H9 (cell line): ENCODE data around the gene TSG101. TPM values are rescaled to one million over a fixed set of nuclear protein-coding genes. Genes with fewer than 3 reads are reported as not detected.

Source experiments
- DNase-seq: peaks from one replicate; pipeline ENCODE4 v3.0.0-alpha.2; 2017
- H2AFZ ChIP-seq: one replicate; pipeline ENCODE4 v1.6.1; 2013; ENCODE audit warnings: mild to moderate bottlenecking, low read length, control low read depth, moderate library complexity
- H2AK5ac ChIP-seq: 2 replicates; pipeline ENCODE4 v1.6.1; 2013; ENCODE audit warnings: low read length, control low read depth, mixed read lengths; ENCODE audit not compliant: insufficient read length
- H2BK120ac ChIP-seq: one replicate; pipeline ENCODE4 v1.6.1; 2013; ENCODE audit warnings: low read depth, mild to moderate bottlenecking, low read length, control low read depth, inconsistent platforms; ENCODE audit not compliant: poor library complexity, severe bottlenecking
- H2BK12ac ChIP-seq: 2 replicates; pipeline ENCODE4 v1.6.1; 2013; ENCODE audit warnings: low read length, control low read depth, mixed read lengths, low read depth; ENCODE audit not compliant: insufficient read length
- H2BK15ac ChIP-seq: 2 replicates; pipeline ENCODE4 v1.6.1; 2013; ENCODE audit warnings: low read depth, low read length, control low read depth
- H2BK20ac ChIP-seq: one replicate; pipeline ENCODE4 v1.6.1; 2013; ENCODE audit warnings: low read depth, mild to moderate bottlenecking, low read length, control low read depth, inconsistent platforms; ENCODE audit not compliant: poor library complexity, severe bottlenecking
- H2BK5ac ChIP-seq: 2 replicates; pipeline ENCODE4 v1.6.1; 2013; ENCODE audit warnings: low read length, control low read depth, mixed read lengths; ENCODE audit not compliant: insufficient read length
- H3K14ac ChIP-seq: 2 replicates; pipeline ENCODE4 v1.6.1; 2013; ENCODE audit warnings: low read length, control low read depth; ENCODE audit not compliant: insufficient read depth
- H3K18ac ChIP-seq: 2 replicates; pipeline ENCODE4 v1.6.1; 2013; ENCODE audit warnings: low read depth, mild to moderate bottlenecking, mixed read lengths, low read length, control low read depth; ENCODE audit not compliant: insufficient read length
- H3K23ac ChIP-seq: 2 replicates; pipeline ENCODE4 v1.6.1; 2013; ENCODE audit warnings: low read length, control low read depth, mixed read lengths, low read depth; ENCODE audit not compliant: insufficient read length
- H3K23me2 ChIP-seq: 2 replicates; pipeline ENCODE4 v1.6.1; 2013; ENCODE audit warnings: low read depth, mild to moderate bottlenecking, mixed read lengths, low read length, control low read depth; ENCODE audit not compliant: insufficient read length, poor library complexity, severe bottlenecking
- H3K27ac ChIP-seq: 2 replicates; pipeline ENCODE4 v1.5.1; 2013; ENCODE audit warnings: low read length, control low read depth, mixed read lengths, low read depth; ENCODE audit not compliant: insufficient read length
- H3K27me3 ChIP-seq: 2 replicates; pipeline ENCODE4 v1.6.1; 2013; ENCODE audit warnings: low read length, control low read depth, inconsistent platforms; ENCODE audit not compliant: insufficient read depth
- H3K4ac ChIP-seq: 2 replicates; pipeline ENCODE4 v1.6.1; 2013; ENCODE audit warnings: low read depth, mild to moderate bottlenecking, control low read depth, inconsistent platforms, low read length, moderate library complexity
- H3K4me1 ChIP-seq: 2 replicates; pipeline ENCODE4 v1.6.1; 2013; ENCODE audit warnings: low read length, control low read depth, inconsistent platforms; ENCODE audit not compliant: insufficient read depth
- H3K4me2 ChIP-seq: 2 replicates; pipeline ENCODE4 v1.6.1; 2013; ENCODE audit warnings: low read length, control low read depth, mixed read lengths; ENCODE audit not compliant: insufficient read length, insufficient read depth
- H3K56ac ChIP-seq: 2 replicates; pipeline ENCODE4 v1.6.1; 2013; ENCODE audit warnings: low read depth, mild to moderate bottlenecking, mixed read lengths, low read length, control low read depth; ENCODE audit not compliant: insufficient read length
- H3K79me1 ChIP-seq: 2 replicates; pipeline ENCODE4 v1.6.1; 2013; ENCODE audit warnings: low read depth, mild to moderate bottlenecking, moderate library complexity, low read length, control low read depth, inconsistent platforms; ENCODE audit not compliant: insufficient read depth, poor library complexity, severe bottlenecking
- H3K79me2 ChIP-seq: 2 replicates; pipeline ENCODE4 v1.6.1; 2013; ENCODE audit warnings: low read length, control low read depth, inconsistent platforms; ENCODE audit not compliant: insufficient read depth
- H3K9ac ChIP-seq: 2 replicates; pipeline ENCODE4 v1.6.1; 2013; ENCODE audit warnings: low read length, control low read depth, mixed read lengths; ENCODE audit not compliant: insufficient read length; ENCODE audit errors: extremely low read depth
- H3K9me3 ChIP-seq: one replicate; pipeline ENCODE4 v1.6.1; 2013; ENCODE audit warnings: low read depth, low read length, inconsistent platforms; ENCODE audit not compliant: control insufficient read depth
- H3T11ph ChIP-seq: one replicate; pipeline ENCODE4 v1.6.1; 2013; ENCODE audit warnings: mild to moderate bottlenecking, low read length, control low read depth, inconsistent platforms
- H4K20me1 ChIP-seq: one replicate; pipeline ENCODE4 v1.6.1; 2013; ENCODE audit not compliant: control insufficient read depth, insufficient read length, insufficient read depth
- H4K5ac ChIP-seq: 2 replicates; pipeline ENCODE4 v1.6.1; 2013; ENCODE audit warnings: low read depth, mild to moderate bottlenecking, mixed read lengths, low read length, control low read depth; ENCODE audit not compliant: insufficient read length
- H4K8ac ChIP-seq: replicated peaks from 2 replicates; pipeline ENCODE4 v1.6.1; 2013; ENCODE audit warnings: low read length, control low read depth, mixed read lengths, low read depth; ENCODE audit not compliant: insufficient read length
- H4K91ac ChIP-seq: 2 replicates; pipeline ENCODE4 v1.6.1; 2013; ENCODE audit warnings: low read depth, mild to moderate bottlenecking, moderate library complexity, mixed read lengths, low read length, control low read depth; ENCODE audit not compliant: insufficient read length
- H3K27ac Mint-ChIP-seq, 3 experiments: 2 replicates in 2 of 3; 3 replicates in 1 of 3; pipeline ENCODE4 v1.8.0; 2020 to 2021; ENCODE audit warnings: mixed read lengths in 3 of 3, mild to moderate bottlenecking in 1 of 3, moderate library complexity in 1 of 3
- H3K27me3 Mint-ChIP-seq: 2 replicates; pipeline ENCODE4 v1.8.0; 2021; ENCODE audit warnings: low read depth, mild to moderate bottlenecking, moderate library complexity, mixed read lengths
- H3K36me3 Mint-ChIP-seq, 3 experiments: 2 replicates in 2 of 3; 3 replicates in 1 of 3; pipeline ENCODE4 v1.8.0; 2020 to 2021; ENCODE audit warnings: low read depth in 3 of 3, mixed read lengths in 3 of 3; ENCODE audit not compliant: insufficient read depth in 1 of 3
- H3K4me1 Mint-ChIP-seq, 2 experiments: 2 replicates each; pipeline ENCODE4 v1.8.0; 2020; ENCODE audit warnings: mixed read lengths in 2 of 2
- H3K4me3 Mint-ChIP-seq, 2 experiments: 2 replicates in 1 of 2; 3 replicates in 1 of 2; pipeline ENCODE4 v1.8.0; 2020 to 2021; ENCODE audit warnings: mild to moderate bottlenecking in 2 of 2, mixed read lengths in 2 of 2, moderate library complexity in 1 of 2
- H3K9me3 Mint-ChIP-seq, 2 experiments: 2 replicates in 1 of 2; 3 replicates in 1 of 2; pipeline ENCODE4 v1.8.0; 2020; ENCODE audit warnings: mild to moderate bottlenecking in 2 of 2, mixed read lengths in 2 of 2, moderate library complexity in 1 of 2
- WGBS: extraction: QIAGEN DNeasy Blood & Tissue Kit; methylation state at CpG from one replicate; pipeline ENCODE4 v1.1.7; 2013; ENCODE audit warnings: missing lambda C conversion rate, low lambda C conversion rate, mixed read lengths; ENCODE audit not compliant: insufficient read length; ENCODE audit errors: extremely low coverage; 5-methylcytosine and 5-hydroxymethylcytosine counted together
- total RNA-seq: library from RNA; stranded (reverse); gene quantifications from 2 replicates; pipeline ENCODE4 v1.2.1, GENCODE V29; 2021
- TF ChIP-seq, protein P1 (sequence below): fragments of 200-600 bp; sonication (generic); conservative IDR thresholded peaks from 3 replicates; pipeline ENCODE4 v1.8.0; 2021; ENCODE audit warnings: antibody characterized with exemption, mild to moderate bottlenecking

TSG101 gene
- total RNA-seq, 1 experiment from 2014 or later, result 50.3 TPM

DNA sequence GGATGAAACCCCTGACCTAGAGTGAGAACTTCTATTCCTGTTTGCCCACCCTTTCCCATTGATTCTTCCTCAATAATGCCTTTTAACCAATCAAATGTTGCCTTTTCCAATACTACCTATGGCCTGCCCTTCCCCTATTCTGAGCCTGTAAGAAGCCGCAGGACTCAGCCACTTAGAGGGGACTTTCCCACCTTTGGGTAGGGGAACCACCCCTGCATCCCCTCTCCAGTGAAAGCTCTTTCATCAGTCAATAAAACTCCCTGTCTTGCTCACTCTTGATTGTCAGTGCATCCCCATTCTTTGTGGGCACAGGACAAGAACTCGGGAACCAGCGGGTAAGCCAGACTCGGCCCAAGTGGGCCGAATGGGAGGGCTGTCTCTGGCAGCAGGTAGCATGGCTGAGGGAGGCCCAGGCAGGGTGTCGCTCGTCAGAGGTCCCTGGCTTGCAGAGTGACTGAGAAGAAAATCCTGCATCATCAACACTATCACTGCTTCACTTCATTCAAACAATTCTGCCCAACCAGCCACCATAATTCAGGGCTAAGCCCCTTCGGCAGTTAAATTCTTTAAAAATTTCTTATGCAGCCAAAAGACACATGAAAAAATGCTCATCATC lies 40.7 kb downstream of the TSG101 start:
- no peaks in the 10 kb centered on the region for H3K4me1 Mint-ChIP-seq
- DNase-seq, result no peak
- Histone ChIP-seq H4K20me1 (no peaks in the 10 kb centered on the region), H3K9ac (no peak overlapping the region), H2BK20ac (no peak overlapping the region), H3K9me3 (no peaks in the 10 kb centered on the region), H2AFZ (no peak overlapping the region), H2BK120ac (no peak overlapping the region), H3K56ac (no peak overlapping the region), H3K23me2 (no peaks in the 10 kb centered on the region), H3K4ac (no peak overlapping the region), H2BK5ac (no peak overlapping the region), H3K23ac (no peak overlapping the region), H3K4me1 (no peaks in the 10 kb centered on the region), H3K27ac (no peak overlapping the region), H4K8ac (no peak overlapping the region), H2BK12ac (no peak overlapping the region), H4K91ac (no peak overlapping the region), H3K79me1 (no peaks in the 10 kb centered on the region), H3K4me2 (no peak overlapping the region), H4K5ac (no peak overlapping the region), H2BK15ac (no peak overlapping the region), H3K27me3 (no peaks in the 10 kb centered on the region), H3T11ph (no peak overlapping the region), H3K14ac (no peak overlapping the region), H2AK5ac (no peak overlapping the region), H3K79me2 (no peaks in the 10 kb centered on the region), H3K18ac (no peak overlapping the region)
- H3K27me3 Mint-ChIP-seq, result no peaks in the 10 kb centered on the region
- H3K36me3 Mint-ChIP-seq, result peaks cover 24 to 72% (median 57%) of the 10 kb centered on the region in 3 experiments; a peak in 6 of 7 replicates
- H3K27ac Mint-ChIP-seq, result peak overlapping the region in 1 of 3 experiments; percentile 18; a peak in 1 of 7 replicates
- no peak overlapping the region for H3K4me3 Mint-ChIP-seq
- no peaks in the 10 kb centered on the region for H3K9me3 Mint-ChIP-seq
- TF ChIP-seq, protein P1, sequence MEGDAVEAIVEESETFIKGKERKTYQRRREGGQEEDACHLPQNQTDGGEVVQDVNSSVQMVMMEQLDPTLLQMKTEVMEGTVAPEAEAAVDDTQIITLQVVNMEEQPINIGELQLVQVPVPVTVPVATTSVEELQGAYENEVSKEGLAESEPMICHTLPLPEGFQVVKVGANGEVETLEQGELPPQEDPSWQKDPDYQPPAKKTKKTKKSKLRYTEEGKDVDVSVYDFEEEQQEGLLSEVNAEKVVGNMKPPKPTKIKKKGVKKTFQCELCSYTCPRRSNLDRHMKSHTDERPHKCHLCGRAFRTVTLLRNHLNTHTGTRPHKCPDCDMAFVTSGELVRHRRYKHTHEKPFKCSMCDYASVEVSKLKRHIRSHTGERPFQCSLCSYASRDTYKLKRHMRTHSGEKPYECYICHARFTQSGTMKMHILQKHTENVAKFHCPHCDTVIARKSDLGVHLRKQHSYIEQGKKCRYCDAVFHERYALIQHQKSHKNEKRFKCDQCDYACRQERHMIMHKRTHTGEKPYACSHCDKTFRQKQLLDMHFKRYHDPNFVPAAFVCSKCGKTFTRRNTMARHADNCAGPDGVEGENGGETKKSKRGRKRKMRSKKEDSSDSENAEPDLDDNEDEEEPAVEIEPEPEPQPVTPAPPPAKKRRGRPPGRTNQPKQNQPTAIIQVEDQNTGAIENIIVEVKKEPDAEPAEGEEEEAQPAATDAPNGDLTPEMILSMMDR, result no peak
- no CpG with 5 or more reads among the region's 8 CpGs for WGBS
